Erythroblast (primary cell): ENCODE data around the gene MALT1.

ENCODE experiments used
- GATA1 ChIP-seq: IDR thresholded peaks from 2 replicates; pipeline ENCODE4 v1.6.1; 2011; ENCODE audit warnings: low read depth, mild to moderate bottlenecking, control low read depth, low read length, moderate library complexity
- POLR2A ChIP-seq: IDR thresholded peaks from 2 replicates; pipeline ENCODE4 v1.6.1; 2011; ENCODE audit warnings: mild to moderate bottlenecking, low read length

DNA sequence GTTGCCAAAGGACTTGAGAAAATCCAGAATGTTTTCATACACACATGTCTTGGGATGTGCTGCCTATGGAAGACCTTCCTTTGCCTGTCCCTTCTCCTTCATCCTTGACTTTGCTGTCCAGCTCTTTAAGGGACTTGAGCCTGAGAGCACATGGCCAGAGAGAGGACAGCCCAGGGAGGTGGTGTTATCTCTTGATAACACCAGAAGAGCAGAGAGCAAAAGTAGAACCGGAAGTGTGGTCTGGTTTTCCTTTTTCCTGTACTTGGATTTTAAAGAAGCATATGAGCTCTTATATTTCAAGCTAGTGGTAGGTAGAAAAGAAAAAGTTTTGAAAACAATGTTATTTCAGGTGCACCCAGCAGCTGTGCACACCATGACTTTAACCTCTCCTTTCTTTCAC, 99.3 kb downstream of the MALT1 start:
- TF ChIP-seq POLR2A (no peak), GATA1 (no peak)
